ENCODE measurements around the gene MAB21L4.

- TF ChIP-seq, protein P1, sequence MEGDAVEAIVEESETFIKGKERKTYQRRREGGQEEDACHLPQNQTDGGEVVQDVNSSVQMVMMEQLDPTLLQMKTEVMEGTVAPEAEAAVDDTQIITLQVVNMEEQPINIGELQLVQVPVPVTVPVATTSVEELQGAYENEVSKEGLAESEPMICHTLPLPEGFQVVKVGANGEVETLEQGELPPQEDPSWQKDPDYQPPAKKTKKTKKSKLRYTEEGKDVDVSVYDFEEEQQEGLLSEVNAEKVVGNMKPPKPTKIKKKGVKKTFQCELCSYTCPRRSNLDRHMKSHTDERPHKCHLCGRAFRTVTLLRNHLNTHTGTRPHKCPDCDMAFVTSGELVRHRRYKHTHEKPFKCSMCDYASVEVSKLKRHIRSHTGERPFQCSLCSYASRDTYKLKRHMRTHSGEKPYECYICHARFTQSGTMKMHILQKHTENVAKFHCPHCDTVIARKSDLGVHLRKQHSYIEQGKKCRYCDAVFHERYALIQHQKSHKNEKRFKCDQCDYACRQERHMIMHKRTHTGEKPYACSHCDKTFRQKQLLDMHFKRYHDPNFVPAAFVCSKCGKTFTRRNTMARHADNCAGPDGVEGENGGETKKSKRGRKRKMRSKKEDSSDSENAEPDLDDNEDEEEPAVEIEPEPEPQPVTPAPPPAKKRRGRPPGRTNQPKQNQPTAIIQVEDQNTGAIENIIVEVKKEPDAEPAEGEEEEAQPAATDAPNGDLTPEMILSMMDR (IDR thresholded peaks at IDR 0.05) = no peak
- no peak for TF ChIP-seq POLR2AphosphoS5 (IDR thresholded peaks at IDR 0.05)
Observed at GRCh38 chr2:240874715-240875227, 21.2 kb downstream of the MAB21L4 start.

All from esophagus muscularis mucosa (tissue), 3 donors.